ENCODE results near the gene SNCAIP.
"Not testable (repeated sequence)": the region's sequence is repeated elsewhere in the genome, so short reads cannot be mapped to it uniquely, and the experiment has no call there.

Gene SNCAIP

DNA sequence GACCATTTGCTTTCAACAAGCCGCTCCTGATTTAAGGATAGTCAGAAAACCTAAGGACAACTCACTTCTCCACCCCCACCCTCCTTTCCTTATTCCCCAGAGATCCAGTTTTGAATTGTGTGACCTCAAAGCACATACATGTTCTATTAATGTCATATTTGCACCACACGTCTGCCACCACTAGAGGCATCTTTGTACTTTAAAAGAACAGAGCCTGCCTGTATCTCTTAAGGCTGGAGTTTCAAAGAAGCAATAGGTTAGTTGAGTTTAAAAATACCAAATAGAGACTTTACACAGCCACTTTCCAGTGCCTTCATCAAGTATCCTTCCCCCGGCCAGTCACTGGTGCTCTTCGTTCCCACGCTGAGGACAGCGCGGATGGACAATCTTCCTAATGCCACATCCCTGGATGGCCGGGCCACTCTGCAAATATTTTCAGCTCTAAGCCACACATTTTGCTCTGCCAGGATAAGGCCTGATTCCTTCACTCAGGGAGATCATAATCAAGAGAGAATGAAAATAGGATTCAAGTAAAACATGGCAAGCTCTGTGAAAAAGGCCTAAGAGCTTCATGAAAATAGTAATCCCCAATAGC is 146.3 kb downstream of the SNCAIP start:
- no peak for DNase-seq (ENCODE audit: low read depth in 3 of 3, low spot score in 1 of 3)

DNA sequence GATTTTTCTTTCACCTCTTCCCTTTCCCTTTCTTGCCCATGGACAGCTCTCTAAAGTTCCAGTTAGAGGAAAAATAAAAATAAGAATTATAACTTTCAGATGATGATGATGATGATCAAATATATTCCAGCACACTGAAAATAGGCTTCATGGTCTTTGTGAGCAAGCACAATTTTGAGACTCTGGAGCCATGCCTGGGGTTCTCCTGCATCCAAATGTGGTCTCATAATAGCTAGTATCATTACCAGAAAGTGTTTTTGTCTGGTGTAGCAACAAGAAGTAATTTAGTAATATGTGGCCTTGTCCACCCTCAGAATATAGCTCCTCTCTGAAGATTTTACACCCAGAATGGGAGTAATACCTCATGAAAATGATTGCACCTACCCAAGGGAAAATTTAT is 150.4 kb downstream of the SNCAIP start:
- DNase-seq (ENCODE audit: low read depth in 3 of 3, low spot score in 1 of 3): no peak

DNA sequence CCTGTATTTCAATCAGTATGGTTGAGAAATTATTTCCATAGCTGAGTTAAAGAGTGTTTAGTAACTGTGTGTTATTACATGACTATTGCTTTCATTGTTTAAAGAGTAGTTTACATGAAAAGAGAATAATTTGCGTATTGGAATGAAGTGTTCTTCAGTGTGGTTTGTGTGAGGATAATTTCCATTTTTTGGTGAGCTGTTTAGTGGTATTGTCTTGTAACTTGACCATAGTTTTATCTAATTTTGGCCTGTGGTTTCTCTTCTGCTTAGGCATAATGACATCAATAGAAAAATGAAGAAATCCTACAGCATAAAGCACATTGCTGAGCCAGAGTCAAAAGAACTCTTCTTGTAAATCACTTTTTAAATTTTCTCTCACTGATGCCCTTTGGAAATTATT is 151.2 kb downstream of the SNCAIP start:
- no peak for DNase-seq (ENCODE audit: low read depth in 3 of 3, low spot score in 1 of 3)

DNA sequence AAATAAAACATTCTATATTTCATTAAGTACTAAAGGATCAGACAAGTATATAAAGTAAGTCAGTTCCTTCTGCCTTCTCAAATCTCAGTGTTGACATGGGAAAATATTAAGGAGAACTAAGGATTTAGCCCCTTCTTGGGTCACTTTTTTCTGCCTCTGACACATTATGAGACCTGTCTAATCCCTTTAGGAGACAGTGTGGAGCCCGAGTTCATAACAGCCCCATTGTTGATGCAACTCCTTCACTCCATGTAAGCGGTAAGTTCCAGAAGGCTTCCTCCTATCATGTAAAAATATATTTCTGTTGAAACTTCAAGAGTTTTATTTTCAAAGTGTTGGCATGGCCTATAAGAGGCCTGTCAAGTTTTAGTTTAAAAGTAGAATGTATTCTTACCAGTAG is 152.2 kb downstream of the SNCAIP start:
- DNase-seq (ENCODE audit: low read depth in 3 of 3, low spot score in 1 of 3): no peak

DNA sequence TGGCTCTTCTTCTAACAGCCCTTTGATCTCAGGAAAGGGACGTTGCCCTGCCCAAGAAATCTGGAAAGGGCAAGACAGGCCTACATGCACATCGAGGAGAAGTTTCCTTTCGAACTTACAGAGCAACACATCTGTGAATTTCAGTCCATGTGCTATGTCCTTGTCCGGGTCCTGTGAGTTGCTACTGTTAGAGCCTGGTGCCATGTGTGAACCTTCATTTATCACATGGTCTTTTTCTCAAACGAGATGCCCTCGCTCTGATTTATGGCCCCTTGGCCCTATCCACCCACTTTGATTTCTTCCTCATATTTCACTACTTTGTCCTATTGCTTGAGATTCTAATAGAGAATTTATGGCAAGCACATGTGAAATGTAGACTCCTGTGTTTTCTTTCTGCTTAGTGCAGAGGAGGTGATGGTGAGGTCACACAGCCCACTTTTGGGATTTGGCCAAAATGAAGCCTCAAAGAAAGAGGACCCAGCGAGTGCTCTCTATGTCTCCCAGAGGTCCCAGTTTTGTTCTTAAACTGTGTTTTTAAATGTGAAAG is 153.1 kb downstream of the SNCAIP start:
- no peak for DNase-seq (ENCODE audit: low read depth in 3 of 3, low spot score in 1 of 3)

DNA sequence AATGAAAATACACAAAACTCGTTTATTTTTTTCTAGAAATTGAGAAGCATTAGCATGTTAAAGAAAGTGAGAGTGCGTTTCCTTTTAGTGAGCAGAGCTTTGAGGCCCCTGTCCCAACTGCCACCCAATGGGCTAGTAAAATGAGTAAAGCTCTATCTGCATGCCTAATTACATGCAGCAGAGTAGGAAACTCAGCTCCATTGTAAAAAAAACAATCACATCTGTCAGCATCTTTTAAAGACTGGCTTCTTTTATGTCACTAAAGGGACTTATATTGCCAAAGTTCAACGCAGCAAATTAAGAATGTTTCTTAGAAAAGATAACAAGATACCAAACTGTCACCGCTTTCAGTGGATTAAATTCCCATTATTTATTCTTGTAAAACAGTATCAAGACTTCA is 154.0 kb downstream of the SNCAIP start:
- no peak for DNase-seq (ENCODE audit: low read depth in 3 of 3, low spot score in 1 of 3)

DNA sequence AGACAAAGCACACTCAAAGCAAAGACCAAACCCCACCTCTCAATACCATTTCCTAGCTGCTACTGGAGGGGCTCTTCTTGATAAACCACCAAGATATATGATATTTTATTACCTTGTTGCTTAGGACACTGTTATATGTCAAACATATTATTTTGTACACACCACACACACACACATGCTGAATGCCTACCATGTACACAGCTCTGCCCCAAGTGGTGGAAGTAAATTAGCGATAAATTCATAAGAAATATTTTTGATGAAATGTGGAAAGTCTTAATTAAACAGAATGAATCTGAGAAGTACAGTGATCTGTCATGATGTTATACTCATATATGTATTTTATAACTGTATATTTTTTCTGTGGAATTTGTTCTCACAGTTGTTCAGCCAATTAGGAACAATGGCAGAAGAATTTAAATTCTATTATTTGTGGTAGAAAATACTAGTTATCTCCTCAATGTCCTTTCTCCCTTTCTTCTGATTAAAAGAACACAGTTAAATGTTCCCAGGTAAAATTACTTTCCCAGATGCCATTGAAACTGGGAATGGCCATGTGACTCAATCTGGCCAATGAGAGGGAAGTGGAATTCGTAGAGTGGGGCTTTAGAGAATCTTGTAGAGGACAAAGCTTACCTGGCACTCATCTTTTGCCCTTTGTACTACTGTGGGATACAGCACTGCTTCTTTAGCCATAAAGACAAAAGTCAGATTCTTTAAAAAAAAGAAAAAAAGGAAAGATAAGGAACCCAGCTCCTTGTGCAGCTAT is 156.5 kb downstream of the SNCAIP start:
- DNase-seq (ENCODE audit: low read depth in 3 of 3, low spot score in 1 of 3): no peak

DNA sequence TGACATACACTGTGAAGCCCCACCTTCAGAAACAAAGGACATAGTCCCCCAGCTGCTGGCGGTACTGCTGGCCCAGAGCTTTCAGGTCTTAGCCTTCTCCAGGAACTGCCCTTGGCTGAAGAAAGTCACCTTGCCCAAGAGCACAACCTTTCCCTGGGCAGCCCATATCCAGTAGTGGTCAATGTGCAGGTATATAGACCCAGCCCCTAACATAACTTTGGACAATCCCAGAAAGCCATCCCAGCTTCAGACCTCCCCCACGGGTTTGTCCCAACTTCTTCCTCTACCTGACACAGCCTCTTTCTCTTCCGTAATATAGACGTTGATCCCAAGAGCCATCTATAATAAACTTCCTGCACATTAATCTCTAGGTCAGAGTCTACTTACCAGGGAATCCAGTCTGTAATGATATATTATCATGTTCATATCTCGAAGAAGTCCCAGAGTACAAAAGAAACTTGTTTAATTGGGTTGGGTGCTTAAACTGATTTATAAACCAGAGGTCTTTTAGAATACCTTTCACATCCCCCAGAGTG is 157.4 kb downstream of the SNCAIP start:
- no peak for DNase-seq (ENCODE audit: low read depth in 3 of 3, low spot score in 1 of 3)

DNA sequence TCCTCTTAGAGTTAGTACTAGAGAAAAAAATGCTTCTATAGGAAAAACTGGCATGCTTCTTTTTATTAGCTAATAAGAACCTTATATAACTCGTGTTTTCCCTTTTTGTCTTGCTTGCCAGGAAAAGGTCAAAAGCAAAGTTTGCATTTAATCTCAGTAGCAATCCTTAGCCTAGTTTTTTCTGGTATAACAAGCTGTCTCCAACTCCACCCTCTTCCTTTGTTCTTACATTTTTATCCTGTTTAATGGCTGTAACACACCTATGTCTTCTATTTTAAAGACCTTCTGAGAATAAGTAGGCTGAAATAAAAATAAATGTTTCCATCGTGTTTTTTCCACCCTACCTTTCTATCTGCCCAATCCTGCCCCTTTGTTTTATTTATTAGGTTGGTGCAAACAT is 158.3 kb downstream of the SNCAIP start:
- no peak for DNase-seq (ENCODE audit: low read depth in 3 of 3, low spot score in 1 of 3)

DNA sequence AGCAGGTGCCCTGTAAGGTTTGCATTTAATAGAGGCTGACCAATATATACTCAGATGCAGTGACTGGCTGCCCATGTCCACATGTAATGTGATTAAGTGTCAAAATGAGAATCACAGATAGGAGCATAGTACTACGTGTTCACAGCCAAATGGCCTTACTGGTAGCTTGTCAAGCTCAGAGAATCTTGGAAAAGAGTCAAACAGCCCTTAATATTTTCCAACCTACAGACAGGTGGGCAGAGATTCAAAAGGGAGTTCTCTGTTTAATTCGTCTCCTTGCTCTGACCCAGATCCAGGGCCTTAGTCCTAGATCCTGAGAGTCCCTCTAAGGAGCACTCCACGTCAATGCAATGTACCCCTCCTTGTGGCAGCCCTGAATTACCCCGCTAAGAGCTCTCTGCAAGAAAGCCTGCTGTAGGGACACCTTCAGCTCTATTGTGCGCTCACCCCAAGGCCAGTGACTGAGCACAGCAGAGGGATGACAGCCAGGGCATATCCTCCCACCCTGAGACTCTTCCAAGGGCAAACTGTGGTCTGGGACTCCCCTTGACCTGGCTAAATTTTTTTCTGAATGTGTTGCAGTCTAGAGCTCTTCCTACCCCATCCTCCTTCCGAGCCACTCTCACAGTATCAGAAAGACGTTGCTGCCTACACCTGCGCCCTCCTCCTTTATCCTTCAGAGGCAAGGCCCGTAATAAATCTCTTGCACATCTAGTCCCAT is 159.2 kb downstream of the SNCAIP start:
- DNase-seq (ENCODE audit: low read depth in 3 of 3, low spot score in 1 of 3): no peak

DNA sequence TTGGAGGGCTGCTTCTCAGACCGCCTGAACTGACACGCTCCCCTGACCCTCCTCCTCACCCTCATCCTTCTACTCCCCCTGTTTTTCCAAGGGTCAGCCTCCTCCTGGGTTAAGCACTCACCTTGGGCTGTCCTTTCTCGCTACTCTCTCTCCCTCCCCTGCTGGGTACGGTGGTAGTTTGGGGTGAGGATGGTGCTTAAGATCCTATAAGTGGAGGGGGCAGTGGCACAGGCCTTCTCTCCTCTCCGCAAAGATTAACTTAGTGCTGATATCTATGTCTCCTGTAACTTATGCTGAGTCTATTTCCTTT is 159.7 kb downstream of the SNCAIP start:
- no peak for DNase-seq (ENCODE audit: low read depth in 3 of 3, low spot score in 1 of 3)

DNA sequence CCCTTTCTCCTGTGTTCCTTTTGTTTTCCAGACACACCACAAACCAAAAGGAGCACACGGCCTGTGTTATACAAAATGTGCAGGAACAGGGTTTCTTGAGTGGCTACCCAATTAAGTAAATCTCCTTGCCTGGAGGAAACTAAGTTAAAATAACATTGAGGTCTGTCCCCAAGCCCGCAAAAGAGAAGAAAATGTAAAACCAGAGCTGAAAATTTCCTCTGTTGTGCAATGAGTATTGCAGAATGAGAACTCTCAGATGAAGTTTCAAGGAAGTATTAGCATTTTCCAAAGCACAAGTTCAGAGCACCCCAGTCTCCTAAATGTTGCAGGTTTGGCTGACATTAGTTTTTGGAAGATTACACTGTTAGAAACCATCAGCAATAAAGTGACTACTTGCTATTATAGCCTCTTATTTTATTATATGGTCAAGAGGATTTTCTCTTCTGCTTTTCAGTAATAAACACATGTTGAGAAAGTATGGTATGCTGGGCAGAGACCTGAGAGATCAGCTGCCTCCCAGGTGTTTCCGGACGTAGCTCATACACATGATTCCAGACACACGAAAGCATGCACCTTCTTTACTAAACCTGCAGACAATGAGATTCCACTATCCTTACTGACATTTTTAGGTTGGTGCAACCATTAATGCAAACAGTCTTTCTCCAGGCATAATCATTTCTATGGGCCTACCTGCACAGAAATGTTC is 161.3 kb downstream of the SNCAIP start:
- no peak for DNase-seq (ENCODE audit: low read depth in 3 of 3, low spot score in 1 of 3)

DNA sequence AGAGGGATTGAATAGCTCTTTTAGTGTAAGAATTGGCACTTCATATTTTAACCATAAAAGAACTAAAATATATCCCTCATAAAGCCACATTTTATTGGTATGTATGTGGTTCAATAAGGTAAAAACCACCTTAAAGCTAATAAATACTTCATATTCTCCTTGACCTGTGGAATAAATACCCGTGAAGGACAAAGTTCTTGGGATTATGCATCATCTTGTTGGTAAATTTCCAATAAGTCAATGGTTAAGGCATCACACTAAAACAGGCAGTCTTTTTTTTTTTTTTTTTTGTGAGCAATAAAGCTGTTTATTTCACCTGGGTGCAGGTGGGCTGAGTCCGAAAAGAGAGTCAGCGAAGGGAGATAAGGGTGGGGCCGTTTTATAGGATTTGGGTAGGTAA is 161.9 kb downstream of the SNCAIP start:
- DNase-seq (ENCODE audit: low read depth in 3 of 3, low spot score in 1 of 3): no peak

DNA sequence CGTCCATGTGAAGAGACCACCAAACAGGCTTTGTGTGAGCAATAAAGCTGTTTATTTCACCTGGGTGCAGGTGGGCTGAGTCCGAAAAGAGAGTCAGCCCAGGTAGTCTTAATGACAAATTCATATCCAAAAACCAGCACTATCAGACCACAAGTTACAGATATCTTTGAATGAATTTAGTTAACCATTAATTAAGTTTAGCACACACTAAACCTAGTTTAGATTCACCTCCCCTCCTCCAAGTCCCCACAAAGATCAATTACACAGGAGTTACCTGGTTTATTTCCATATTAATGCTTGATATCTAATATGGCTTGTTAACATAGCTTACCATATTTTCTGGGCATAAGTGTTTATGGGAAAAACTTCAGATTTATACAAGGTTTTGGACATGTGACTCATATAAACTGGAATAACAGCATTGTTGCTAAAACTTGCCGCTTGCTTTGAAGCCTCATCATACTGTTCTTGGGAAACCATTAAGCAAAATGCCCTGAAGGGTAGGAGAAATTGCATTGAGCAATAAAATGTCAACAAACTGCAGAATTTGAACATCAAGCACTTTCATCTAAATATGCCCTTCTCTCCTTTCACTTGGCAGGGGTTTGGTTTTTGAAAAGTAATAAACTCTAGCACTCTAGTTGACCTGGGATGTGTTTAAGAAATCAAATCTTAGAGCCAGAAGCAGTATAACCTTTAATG is 166.9 kb downstream of the SNCAIP start:
- no peak for DNase-seq (ENCODE audit: low read depth in 3 of 3, low spot score in 1 of 3)

DNA sequence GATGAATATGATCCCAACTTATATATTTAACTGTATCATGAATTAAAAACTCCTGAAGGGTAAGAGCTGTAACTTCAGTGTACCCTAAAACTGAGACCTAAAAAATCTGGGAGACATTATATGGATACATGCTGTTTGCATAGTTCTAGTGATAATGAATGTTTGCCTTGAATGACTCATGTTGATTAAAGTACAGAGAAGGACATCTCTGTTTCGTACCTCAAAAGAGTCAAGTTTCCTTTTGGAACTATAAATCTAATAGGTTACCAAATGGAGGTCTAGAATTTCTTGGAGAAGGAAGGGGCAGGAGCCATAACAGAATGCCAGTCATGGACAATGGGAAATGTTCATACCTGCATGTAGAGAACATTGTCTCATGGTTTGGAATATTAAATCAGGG is 168.1 kb downstream of the SNCAIP start:
- no peak for DNase-seq (ENCODE audit: low read depth in 3 of 3, low spot score in 1 of 3)

DNA sequence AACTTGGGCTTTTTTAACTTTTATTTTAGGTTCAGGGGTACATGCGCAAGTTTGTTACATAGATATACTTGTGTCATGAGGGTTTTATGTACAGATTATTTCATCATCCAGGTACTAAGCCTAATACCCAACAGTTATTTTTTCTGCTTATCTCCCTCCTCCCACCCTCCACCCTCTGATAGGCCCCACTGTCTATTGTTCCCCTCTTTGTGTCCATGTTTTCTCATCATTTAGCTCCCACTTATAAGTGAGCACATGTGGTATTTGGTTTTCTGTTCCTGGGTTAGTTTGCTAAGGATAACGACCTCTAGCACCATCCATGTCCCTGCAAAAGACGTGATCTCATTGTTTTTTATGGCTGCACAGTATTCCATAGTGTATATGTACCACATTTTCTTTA is 172.1 kb downstream of the SNCAIP start:
- no peak for DNase-seq (ENCODE audit: low read depth in 3 of 3, low spot score in 1 of 3)

DNA sequence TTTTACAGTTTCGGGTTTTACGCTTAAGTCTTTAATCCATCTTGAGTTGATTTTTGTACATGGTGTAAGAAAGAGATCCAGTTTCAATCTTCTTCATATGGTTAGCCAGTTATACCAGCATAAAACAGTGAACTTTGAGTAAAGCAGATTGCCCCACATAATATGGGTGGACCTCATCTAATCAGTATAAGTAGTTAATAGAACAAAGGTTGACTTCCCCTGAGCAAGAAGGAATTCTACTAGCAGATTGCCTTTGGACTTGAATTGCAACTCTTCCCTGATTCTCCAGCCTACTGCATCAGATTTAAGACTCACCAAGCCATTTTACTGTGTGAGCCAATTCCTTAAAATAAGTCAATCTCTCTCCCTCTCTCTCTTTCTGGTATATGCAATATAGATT is 173.2 kb downstream of the SNCAIP start:
- no peak for DNase-seq (ENCODE audit: low read depth in 3 of 3, low spot score in 1 of 3)

DNA sequence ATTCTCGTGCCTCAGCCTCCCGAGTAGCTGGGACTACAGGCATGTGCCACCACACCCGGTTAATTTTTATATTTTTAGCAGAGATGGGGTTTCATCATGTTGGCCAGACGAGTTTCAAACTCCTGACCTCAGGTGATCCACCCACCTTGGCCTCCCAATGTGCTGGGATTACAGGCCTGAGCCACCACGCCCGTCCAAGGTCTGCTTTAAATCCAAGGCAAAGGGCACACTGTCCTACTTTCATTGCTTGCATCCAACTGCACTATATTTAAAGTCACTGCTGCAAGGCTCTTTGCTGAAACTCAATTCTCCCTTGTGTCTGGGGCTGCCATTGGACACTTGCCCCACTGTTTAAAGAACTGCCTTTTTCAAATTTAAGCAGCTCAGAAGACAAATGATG is 174.6 kb downstream of the SNCAIP start:
- not testable (repeated sequence) for DNase-seq (ENCODE audit: low read depth in 3 of 3, low spot score in 1 of 3)

DNA sequence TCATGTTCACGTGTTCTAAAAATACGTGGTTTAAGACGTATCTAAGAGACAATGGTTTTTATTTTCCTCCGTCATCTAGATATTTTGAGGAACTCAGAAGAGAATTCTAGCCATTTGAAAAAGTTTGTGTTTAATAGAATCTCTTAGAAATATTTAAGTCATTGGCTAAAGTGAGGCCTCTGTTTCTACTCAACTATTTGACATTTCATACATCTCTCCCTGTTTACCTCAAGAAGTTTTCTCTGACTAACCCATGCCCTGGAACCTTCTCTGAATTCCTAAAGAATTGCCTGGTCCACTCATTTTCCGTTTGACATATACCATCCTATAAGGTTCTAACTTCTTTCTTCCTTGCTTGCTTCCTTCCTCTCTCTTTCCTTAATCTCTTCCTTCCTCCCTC is 178.7 kb downstream of the SNCAIP start:
- DNase-seq (ENCODE audit: low read depth in 3 of 3, low spot score in 1 of 3): no peak

DNA sequence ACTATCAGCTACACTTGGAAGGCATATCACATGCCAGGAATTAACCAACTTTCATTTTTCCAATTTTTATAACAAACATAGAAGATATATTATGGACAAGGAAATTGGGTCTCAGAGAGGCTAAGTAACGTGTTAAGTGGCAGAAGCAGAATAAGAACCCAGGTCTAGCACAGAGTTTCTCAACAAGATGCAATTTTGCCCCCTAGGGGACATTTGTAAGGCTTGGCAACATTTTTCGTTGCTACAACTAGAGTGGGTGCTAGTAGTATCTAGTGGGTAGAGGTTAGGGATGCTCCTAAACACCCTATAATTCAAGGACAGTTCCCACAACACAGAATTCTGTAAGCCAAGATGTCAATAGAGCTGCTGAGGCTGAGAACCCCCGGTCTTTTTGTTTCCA is 180.6 kb downstream of the SNCAIP start:
- no peak for DNase-seq (ENCODE audit: low read depth in 3 of 3, low spot score in 1 of 3)
